ENCODE results near the gene POU2F3.

Gene POU2F3

DNA sequence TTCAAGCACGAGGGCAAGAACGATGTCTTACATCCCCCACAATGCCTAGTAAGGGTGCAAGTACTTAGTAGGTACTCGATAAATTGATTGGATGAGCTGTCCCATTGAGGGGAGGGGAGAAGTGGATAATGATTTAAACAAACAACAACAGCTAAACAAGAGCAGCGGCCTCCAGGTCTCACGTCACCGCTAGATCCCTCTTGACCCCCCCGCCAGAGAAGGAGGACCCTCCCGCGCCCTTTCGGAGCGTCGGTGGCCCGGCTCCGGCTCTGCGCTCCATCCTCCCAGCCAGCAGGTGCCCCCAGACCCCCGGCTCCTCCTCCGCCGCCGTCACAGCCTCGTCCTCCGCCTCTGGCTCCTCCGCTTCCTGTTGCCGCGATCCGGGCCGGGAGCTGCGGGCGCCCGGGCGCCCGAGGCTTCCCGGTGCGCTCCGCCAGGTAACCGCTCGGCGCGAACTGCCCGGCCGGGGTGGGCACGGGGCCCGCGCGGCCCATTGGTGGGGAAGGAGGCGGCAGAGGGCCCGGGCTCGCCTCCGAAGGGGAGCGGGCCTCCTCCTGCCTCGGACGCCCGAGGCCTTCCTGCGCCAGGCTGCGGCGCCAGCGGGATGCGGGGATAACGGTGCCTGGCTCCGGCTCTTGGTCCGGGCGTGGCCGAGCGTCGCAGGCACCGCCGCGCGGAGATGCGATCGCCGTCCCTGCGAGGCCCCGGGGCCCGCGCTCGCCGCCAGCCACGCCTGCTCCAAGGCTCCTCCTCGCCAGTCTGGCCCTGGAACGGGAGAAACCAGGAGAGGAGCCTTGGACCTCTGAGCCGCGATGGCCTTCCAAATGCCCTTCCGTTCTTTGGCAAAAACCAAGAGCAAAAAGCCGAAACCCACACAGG is 85.2 kb downstream of the POU2F3 start, which contains the start of gene TLCD5:
Gene TLCD5 (plus strand): TSS at position 368 of the 879 bp plus-strand sequence. CDS start 2,143 bp downstream, outside the sequence.
- DNase-seq = no peak

DNA sequence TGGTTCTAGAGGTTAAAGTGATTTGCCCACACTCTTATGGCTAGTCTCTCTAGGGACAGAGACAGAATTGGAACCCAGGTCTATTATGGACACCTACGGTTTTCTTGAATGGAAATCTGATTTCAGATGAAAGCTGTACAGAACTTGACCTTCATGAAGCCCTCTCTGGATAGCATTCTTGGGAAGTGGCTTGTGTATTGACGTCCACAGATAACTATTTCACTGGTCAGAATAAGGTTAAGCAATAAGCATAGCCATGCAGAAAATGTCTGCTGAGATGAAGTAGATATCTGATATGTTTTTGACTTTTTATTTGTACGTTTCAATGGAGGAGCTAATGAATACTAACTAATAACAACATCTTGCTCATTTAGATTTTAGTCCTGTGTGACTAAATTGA is 86.3 kb downstream of the POU2F3 start:
- no peak for DNase-seq

DNA sequence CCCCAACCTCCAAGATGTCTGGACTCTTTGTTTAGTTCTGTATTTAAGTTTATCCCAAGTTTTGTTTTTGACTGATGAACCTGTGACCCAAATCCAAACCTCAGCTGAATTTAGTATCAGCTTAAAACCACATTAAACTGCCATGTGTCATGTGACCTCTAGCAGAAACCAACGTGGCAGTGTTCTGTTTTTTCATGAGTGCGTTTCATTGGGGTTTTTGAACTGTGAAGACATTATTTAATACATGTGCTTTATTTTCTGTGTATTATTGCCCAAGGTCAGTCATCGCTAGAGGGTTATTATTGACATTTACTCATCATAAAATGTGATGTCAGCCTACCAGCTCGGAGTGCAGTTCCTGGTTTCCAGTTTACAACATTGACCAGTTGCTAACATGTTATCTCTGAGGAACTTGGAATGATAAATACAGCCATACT is 86.9 kb downstream of the POU2F3 start:
- no peak for DNase-seq

DNA sequence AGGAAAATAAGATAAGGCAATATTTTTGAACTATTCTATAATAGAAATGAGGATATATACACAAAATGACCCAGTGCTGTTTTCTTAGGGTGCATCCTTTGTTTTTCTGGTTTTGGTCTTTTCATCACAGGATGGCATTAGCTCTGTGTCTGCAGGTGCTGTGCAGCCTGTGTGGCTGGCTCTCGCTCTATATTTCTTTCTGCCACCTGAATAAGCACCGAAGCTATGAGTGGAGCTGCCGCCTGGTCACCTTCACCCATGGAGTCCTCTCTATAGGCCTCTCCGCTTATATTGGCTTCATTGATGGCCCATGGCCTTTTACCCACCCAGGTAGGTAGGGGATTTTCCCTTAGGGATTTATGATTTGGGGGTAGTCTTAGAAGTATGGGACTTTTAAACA is 87.4 kb downstream of the POU2F3 start:
- DNase-seq = no peak

DNA sequence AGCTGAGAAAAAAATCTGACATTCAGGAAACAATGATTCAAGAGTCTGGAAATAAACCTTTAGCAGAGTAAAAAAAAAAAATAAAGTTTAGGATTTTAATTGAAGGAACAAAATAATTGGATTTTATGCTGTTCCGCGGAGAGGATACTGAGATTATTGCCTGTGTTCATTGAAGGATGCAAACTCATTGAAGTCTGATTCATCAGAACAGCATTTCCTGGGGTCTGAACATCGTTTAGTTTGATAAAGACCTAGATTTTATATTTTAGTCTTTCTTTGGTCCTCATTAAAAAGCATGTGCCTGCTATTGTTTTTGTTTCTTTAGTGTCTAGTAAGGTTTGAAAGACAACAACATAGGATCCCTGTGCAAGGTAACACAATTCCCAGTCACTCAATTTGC is 89.6 kb downstream of the POU2F3 start:
- DNase-seq = no peak

DNA sequence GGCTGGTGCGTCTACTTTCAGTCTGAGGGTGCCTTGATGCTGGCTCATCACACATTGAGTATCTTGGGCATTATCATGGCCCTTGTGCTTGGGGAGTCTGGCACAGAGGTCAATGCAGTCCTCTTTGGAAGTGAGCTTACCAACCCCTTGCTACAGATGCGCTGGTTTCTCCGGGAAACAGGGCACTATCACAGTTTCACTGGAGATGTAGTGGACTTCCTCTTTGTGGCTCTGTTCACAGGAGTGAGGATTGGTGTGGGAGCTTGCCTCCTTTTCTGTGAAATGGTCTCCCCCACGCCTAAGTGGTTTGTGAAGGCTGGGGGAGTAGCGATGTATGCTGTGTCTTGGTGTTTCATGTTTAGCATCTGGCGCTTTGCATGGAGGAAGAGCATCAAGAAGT is 90.1 kb downstream of the POU2F3 start:
- DNase-seq = no peak

DNA sequence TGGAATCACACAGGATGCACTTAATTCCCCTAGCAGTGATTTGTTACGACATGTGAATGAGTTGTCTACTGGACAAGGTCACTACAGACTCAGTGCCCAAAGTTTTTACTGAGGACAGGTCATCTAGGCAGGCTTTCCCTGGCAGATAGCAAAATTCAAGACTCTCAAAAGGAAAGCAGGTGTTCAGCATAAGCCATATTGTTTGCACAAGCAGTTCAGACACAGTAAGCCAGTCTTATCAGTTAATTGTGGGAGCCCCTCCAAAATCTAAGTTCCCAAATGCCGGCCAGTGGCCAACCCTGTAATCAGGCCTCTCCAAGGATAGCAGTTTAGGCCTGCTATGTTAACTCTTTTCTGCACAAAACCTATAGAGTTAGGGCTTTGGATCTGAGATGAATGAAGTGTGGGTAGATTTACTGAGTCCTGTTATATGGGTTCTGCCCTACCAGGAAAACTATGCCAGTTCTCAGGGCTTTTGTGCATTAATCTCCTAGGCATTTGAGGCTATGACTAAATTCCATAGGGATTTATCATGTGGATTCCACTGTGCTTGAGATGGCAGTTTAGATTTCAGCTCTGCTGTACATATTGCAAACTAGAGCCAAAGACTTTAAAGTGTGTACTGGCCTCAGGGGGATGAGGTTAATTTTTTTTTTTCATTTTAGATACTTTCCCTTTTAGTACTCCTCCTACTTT is 91.5 kb downstream of the POU2F3 start:
- no peak for DNase-seq

DNA sequence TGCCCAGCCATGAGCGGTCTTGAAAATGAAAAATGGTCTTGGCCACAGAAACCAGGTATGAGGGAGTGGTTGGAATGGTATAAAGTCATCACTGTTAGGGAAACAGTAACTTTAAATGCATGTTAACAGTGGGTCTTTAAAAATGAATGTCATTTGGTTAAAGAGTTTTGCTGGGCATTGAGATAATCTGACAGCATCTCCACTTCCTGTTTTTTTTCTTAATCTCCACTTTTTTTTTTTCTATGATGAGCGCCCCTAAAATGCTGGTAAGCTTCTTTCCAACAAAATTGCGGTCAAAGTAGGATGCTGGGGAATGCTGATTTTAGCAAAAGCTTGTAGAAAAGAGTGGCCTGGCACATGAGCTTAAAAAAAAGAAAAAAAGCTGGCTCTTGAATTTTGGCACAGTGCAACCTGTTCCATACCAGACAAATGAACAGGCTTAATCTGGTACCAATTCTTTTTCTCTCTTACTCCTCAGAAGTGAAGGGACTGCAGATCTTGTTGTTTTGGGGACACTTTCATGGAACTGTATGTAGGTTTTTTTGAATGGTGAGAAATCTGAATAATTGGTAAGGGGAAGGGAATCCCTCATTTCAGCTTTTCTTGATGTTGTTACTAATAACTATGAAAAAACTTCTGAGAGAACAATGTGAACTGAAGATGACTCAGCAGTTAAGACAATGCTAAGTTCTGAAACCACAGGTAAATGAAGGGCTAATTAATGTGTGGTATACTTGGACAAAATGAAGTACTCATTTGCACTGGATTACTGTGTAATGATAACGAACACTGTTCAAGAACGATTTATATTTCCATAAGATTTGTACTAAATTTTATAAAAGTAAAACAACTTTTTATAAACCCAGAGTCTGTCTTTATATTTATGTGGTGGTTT is 93.1 kb downstream of the POU2F3 start:
- no peak for DNase-seq

DNA sequence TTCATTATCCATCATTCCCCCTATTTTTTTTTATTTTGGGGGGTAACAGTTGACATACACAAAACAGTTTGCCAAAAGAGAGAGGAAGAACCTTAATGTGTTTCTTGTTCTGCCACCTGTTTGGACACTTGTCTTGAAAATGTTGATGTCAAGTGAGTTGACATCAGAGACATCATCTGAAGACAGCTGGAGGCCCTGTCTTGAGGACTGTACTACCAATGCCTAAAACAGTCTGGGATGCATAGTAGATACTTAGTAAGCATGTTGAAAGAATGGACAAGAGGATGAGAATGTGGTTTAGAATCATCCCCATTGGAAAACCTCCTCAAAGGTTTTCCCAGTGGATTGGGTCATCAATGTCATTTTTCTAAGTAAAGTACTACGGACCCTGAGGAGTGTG is 93.9 kb downstream of the POU2F3 start:
- no peak for DNase-seq

DNA sequence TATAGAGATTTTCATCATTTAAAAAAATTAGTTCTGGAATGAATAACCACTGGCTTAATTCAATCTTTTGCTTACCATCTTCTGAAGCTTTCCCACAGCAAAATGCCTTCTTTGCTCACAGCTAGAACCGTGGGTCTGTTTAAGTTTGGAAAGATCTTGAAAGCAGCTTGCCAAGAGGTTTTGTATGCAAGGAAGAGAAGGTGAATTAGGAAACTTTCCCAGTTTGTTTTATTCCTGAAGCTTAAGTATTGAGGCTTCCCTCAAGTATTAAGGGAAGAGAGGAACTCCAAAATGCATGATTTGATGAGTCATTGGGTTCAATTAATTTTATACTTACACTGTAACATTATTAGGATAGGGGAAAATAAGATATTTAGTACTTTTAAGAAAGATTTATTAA is 94.4 kb downstream of the POU2F3 start:
- DNase-seq = no peak

DNA sequence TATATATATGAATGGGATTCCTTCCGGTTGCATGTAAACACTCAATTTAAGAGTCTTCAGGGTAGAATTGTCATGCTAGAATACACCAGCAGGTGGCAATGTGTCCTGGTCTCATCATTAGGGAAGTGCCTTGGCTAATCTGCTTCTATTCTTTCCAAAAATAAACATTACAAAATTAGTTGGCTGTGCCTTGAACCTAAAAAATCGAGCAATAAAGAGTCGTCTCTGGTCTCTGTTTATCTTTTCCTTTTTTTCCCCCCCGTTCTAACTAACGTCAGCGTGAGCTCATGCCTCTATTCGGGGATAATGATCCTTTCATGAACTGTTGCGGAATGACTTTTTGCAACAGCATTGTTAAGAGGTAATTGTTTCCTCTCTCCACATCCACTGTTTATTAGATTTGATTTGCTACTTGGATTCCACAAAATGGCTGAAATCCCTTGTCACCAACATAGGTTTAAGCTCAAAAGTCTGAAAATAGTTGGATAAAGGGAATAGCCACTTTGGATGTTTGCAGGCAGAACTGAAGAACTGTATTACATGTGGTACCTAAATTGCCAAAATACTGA is 95.0 kb downstream of the POU2F3 start:
- DNase-seq = peak; percentile 33

DNA sequence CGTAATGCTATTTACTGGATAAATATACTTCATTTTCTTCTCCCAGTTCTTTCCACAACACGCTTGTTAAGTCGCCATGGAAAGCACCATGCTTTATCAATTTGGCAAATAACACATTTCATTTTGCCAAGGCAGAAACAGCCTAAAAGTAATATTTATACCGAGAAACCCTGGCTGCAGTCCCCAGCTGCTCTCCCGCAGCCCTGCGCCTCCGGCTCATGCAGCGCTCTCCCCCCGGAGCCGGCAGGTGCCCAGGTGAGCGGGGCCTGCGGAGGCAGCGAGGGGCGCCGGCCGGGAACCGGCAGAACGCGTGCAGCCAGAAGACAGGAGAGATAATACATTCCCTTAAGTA is 95.6 kb downstream of the POU2F3 start:
- no peak for DNase-seq

DNA sequence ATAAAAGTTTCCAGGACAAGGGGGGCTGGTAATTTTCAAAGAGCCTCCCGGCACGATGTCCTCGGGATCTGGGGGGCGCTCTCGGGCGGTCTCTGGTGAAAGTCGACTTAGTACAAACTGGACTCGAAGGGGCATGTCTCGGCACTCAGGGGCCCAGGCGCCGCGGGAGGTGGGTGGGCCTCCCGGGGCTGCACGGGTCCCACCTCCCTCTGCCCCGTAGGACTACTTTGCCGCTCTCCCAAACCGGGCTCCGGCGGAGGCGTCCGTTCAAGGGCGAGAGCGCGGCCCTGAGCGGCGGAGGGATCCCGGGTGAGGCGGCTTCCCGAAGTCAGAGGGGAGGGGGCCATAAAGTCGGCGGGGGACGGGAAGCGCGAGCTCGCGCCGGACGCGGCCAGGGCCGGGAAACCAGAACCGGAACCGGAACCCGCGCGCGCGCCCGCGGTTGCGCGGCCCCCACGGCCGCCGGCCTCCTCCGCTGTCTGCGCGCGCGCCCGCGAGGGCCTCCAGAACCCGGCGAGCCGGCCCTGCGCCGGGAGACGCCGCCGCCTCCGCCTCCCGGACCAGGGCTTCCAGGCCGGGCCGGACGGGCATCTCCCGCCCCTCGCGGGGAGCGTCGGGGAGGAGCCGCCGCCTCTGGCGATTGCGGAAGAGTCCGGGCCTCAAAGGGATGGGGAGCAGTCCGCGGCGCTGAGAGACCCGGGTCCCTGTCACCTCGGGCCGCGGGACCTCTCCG is 96.1 kb downstream of the POU2F3 start, which contains the start of gene ARHGEF12:
Gene ARHGEF12 (plus strand): TSS at position 506 of the 733 bp plus-strand sequence. CDS start 831 bp downstream, outside the sequence.
- DNase-seq = no peak

DNA sequence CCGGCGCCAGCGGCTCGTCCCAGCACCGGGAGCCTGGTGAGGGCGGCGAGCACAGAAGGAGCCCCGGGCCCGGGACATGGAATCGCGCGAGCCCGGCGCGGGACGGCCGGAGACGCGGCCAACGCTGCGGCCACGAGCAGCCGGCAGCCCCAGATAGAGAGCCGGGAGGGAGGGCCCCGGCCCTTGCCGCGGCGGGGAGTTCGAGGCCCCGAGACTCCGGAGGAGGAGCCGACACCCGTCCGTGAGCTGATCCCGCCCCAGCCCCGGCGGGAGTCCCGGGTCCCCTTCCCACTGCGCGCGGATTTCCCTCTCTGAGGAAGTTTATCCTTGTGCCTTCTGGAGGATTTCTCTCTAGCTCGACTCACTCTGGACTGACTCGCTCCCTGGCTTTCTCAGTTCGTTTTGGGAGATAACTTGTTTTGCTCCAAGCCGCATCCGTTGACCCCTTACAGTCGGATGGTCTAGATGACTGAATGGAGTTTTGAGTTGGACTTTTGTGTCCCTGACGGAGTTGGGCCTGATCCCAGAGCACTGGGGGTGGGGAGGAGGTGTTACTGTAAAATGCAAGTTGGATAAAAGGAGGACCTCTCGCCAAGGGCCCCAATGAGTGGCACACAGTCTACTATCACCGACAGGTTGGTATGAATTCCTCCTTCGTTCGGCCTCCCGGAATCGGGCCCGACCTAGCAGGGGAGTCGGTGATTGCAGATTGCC is 96.9 kb downstream of the POU2F3 start:
- no peak for DNase-seq

DNA sequence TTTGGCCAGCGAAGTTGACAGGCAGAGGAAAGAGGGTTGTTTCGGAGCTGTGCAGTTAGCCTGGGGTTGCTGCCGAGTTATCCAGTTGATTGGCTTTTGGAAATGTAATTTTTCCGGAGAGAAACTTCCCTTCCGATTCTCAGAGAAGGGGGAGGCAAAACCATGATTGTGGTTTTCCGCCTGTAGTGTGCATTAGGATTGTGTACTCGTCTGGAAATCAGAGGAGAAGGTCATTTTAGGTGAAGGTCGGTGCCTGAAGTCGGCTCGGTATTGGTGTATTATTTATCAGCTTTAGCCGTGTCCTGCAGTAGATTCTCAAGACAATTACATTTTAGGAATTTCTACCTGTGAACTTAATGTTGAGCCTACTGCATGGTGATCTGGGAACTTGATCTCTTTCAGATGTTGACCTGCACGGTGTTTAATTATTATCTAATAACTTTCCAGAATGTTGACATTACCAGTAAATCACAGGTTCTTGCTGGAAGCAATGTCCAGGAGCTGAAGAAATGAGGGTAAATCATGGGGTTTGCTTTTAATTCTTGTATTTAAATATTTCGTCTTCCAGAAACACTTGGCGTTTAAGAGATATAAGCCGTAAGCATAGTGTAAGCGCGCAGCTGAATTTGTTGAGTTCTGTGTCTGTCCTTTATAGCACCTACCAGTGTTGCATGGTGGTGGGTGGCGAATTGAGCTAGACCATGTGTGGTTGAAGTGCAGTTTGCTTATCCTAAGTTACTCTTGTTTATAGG is 97.6 kb downstream of the POU2F3 start:
- DNase-seq = no peak

DNA sequence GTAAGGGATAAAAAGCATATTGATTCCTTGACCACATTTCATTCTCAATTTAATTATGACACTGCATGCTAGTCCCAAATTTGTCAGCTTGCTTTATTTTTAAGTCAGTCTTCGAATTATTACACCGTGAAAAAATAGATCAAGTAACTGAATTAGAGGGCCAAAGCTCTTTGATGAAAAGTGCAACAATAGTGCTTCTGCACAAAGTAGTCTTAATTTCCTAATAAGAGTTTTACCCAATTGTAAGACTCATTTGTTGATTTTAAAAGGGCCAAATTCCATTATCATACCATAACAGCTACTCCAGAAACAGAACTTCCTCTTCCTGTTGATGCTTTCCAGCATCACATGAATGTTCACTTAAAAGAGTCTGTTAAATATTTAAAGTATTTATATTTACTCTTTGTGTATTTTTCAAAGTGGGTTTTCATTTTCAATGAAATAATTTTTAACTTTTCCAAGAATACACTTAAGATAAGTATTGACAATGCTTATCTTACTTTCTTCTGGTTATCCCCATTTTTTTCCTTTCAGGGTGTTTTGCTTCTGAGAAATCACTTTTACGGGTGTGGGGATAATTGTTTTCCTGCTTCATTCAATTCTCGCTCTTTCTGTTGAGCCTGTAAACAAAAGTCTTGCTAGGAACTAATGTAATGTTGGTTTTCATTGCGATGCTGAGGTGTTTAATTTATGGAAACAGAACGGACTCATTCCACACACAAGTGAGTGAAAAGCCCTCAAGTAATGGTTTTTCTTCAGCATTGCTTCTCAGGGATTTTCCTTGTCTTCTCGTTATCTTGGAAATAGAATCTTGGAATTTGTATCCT is 98.4 kb downstream of the POU2F3 start:
- DNase-seq = no peak

DNA sequence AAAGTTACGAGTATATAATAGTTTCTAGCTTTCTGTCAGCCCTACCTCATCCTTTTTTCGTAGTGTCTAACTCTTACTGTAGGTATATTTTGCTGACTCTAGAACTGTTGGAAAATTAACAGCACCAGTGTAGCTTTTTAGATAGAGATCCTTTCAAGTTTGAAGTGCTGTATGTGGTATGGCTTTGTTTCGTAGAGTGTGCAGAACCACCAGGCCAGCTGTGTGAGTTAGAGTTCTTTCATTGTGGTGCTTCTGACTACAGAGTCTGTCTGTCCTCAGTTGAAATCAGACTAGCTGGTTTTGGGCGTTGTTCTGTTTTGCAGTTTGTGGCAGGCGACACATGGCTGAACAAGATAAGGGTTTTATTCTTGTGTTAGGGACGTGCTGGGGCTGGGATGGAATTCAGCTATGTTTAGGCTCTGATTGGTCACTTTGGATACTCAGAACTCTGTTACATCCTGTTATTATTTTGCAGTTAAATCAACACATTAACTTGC is 99.5 kb downstream of the POU2F3 start:
- no peak for DNase-seq

DNA sequence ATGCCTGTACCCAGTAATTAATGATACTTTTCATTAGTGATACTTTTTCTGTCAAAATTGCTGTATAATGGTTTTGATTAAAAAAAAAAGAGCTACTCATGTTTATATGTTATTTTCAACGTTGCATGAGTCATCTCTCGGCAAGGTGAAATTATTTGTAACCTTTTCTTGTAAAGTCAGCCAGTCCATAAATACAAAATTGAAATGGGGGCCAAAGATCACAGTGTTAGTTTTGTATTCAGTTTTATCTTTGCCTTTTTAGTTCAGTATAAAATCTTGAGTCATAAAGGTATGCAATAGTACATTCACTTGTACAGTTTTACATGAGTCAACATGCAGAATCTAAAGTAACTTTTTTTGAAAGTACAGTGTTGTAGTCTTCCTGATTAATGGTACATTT is 100.6 kb downstream of the POU2F3 start:
- DNase-seq = no peak

DNA sequence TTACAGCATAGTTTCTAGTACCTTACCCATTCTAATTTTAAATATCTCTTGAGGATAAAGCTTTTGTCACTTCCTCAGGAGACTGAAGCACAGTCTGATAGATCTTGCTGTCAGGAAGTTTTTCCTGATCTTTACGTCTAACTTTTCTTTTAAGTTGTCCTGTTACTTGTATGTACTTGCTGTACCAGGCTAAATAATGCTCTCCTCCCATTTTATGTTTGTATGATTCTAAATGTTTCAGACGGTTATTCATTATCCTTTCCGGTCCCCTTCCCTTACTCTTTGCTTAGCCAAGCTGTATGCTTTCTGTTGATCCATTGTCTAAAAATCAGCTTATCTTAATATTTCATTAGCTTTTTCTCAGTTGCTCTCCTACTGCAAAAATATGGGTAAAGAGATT is 102.3 kb downstream of the POU2F3 start:
- no peak for DNase-seq

All from SIG-M5 (cell line).